Breast epithelium (tissue), 3 donors: ENCODE data around the gene PHACTR1.

Experiments used
- POLR2A ChIP-seq: fragments of 450-650 bp; IDR thresholded peaks from one replicate; pipeline ENCODE4 v1.6.1; 2016; ENCODE audit warnings: antibody characterized with exemption, mild to moderate bottlenecking, moderate library complexity
- TF ChIP-seq, protein P1 (sequence below), 3 donors: fragments of 450-650 bp; IDR thresholded peaks; one replicate each; pipeline ENCODE4 v1.5.1; 2016 to 2017; ENCODE audit warnings: antibody characterized with exemption in 3 of 3, mild to moderate bottlenecking in 3 of 3, moderate library complexity in 3 of 3

DNA sequence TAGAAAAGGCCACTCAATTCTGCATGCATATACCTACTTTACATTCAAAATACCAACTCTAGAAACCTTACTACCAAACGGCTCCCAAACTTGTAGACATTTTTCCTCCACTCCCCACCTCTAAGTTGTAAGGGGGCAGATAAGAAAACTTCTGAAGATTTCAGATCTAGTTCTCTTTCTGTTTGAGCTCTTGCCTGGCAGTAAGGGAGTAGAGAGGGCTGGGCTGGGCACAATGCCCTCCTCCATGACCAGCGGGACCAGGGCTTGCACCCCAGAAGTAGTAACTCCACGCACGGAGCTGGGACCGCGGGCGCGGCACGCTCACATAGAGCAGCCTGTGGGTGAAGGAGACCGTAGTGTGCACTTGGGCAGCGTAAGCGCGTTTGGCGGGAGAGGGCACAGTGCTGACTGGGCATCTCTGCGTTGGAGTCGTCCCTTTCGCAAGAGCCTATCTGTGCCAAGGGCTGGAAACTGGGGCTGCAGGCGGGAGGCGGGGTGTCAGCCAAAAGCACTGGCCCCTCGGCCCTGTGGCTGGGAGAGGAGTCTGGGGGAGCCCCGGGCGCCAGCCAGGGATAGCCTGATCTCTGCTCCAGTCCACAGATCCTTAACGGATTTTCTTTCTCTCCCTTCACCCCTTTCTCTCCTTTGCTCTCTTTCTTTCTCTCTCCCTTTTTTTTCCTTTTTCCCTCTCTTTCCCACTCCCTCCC is 32.4 kb downstream of the PHACTR1 start:
- TF ChIP-seq, protein P1, sequence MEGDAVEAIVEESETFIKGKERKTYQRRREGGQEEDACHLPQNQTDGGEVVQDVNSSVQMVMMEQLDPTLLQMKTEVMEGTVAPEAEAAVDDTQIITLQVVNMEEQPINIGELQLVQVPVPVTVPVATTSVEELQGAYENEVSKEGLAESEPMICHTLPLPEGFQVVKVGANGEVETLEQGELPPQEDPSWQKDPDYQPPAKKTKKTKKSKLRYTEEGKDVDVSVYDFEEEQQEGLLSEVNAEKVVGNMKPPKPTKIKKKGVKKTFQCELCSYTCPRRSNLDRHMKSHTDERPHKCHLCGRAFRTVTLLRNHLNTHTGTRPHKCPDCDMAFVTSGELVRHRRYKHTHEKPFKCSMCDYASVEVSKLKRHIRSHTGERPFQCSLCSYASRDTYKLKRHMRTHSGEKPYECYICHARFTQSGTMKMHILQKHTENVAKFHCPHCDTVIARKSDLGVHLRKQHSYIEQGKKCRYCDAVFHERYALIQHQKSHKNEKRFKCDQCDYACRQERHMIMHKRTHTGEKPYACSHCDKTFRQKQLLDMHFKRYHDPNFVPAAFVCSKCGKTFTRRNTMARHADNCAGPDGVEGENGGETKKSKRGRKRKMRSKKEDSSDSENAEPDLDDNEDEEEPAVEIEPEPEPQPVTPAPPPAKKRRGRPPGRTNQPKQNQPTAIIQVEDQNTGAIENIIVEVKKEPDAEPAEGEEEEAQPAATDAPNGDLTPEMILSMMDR (IDR thresholded peaks at IDR 0.05): no peak
- no peak for TF ChIP-seq POLR2A
